D341Med (cell line): ENCODE measurements around the gene IL16.
"Not testable (repeated sequence)": the region's sequence is repeated elsewhere in the genome, so short reads cannot be mapped to it uniquely, and the experiment has no call there.

Experiments used
- DNase-seq: peaks from one replicate; pipeline ENCODE4 v3.0.0; 2012; ENCODE audit warnings: low spot score

Gene IL16

DNA sequence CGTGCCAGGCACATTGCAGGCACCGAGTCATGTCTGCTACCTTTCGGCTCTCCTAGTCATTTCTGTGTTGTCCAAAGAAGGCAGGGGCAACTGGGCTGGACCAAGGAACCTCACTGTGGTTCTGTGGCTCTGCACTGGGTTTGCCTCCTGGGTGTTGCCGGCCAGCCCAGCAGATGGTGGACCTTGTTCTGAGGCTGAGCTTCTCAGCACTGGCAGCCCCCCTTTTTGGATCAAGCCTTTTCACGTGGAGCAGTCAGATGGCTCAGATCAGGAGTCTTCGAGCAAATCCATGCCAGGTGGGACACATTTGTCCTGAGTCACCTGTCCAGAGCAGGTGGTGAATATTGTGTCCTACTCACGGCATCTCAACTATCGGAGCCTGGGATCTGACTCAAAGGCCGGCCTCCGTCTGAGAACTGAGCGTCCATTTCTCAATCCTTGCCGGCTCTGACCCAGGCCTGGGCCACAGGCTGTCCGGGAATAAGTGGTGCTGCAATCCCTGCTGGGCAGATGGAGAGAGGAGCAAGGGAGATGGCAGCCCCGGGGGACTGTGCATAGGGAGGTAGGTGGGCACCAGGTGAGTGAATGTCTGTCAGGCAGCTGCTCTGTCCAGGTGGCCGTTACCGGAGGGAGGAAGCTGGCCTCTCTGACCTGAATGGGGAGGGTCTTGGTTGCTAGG, at the start of gene IL16:
TSS of gene IL16 (plus strand) at position 304 of the 679 bp plus-strand sequence. CDS start 28,521 bp downstream, outside the sequence.
- no peak for DNase-seq

DNA sequence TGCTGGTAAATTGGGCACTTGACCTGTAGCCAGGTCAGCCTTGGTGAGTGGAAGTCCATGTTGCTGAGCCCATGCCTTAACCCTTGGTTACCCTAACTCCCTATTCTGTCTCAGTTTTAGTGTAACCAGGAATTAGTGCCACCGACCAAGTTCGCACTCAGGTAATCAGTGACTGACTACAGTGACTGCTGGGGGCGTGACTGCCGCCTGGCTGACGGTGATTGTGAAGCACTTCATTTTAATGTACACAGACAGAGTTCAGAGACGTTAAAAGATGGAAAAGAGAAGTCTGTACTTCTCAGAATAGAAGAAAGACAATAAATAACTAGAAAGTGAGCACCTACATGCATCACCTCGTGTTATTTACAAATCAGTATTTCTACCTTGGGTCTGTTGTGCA, 45.3 kb upstream of the IL16 start:
- DNase-seq = no peak

DNA sequence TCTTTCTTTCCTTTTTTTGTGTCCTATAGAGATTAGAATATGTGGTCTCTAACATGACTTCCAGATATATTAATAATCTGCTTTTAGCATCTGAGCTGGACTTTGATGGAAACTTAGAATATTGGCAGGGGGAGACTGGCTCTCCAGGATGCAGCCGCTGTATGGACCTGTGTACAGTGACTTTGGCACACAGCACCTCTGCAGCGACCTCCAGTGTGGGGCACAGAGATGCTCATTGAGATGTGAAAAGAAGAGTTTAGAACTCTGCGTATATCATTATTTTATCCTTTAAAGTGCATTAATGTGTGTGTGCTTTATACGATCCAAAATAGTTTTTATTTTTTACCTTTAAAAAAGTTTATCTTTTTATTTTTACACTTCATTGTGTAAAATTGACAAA, 44.3 kb upstream of the IL16 start:
- DNase-seq = no peak

DNA sequence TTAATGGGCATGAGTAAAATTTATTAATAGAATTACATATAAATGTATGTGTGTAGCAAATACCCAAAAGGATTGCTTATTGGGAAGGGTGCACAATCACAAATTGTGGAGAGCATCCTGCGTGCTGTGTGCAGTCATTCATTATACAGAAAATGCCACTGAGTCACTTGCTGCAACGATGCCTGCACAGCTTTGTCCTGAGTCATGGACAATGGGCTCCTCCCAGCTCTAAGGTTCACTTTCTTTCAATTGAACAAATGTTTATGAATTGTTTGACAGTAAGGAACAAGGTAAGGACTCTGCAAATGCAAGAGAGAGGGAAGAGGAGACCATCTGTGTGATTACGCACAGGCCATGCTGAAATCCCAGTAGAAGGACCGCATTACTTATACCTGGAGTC, 43.9 kb upstream of the IL16 start:
- no peak for DNase-seq

DNA sequence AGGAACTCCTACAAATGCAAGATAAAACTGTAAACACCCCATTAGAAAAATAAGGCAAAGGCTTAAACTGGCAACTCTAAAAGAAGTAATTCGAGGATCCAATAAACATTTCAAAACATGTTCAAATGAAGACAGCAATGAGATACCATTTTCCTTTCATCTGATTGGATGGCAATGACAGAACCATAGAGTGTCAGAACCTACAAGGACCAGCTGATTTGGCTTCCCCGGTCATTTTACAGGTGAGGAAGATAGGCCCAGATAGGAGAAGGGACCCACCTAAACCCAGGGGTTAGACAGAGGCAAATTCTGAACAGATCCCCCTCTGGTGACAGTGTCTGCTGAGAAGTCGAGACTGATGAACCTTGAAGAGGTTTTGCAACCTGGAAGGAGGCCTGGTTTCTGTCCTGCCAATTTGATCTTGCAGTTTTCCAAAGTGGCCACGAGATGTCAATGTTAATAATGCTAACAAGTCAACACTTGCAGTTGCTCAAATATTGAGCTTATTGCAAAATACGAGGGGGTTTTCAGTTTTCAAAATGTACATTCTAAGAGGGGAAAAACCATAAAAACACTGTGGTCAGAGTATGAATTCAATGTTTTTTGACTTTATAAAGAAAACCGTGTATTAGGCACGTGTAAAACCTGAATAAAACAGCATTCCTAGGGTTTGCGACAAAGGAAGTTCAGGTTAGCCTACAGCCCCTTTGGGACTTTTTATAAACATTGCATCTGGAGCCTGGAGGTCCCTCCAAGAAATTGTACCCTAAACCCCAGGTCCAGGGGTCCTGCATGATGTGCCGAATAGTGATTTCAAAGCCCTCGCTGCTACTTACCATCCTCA, 41.1 kb upstream of the IL16 start:
- peak; percentile 53 for DNase-seq

DNA sequence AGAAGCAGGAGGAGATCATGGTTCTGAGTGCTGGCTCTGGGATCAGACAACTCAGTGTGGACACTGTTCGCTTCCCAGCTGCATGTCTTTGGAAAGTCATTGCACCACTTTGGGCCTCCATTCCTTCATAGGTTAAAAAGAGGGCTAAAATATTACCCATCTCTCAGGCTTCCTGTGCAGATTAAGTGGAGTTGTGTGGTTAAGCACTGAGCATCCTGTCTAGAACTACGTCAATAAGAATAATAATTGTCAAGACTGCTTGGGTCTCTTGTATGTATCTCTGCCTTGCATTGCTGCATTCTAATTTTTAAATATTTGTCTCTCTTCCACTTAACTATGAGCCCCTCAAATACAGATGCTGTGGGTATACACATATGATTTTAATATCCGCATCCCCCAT, 40.4 kb upstream of the IL16 start:
- no peak for DNase-seq

DNA sequence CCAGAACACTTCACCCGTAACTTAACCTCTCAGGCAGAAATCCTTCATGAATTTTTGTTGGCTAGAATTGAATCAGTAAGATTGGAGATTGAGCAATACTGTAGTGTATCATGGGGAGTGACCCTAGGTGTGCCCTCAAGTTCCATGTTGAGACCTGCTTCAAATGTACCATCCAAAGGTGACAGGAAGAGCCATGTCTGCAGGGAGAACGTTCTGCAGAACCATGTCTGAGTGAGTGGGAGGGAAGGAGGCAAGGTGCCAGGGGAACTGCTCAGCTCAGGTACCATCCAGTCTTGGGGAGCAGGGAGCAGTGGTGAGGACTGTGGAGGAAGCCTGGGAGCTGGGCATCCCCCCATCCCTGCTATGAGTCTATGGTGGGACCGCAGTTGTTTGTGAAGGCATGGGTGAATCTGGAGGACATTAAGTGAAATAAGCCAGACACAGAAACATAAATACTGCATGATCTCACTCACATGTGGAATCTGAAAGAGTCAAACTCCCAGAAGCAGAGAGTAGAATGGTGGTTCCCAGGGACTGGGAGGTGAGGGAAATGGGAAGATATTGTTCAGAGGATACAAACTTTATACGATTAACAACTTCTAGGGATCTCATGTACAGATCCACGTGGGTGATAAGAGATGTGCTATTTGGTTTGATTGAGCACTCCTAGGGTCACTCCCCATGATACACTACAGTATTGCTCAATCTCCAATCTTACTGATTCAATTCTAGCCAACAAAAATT, 39.3 kb upstream of the IL16 start:
- DNase-seq = no peak

DNA sequence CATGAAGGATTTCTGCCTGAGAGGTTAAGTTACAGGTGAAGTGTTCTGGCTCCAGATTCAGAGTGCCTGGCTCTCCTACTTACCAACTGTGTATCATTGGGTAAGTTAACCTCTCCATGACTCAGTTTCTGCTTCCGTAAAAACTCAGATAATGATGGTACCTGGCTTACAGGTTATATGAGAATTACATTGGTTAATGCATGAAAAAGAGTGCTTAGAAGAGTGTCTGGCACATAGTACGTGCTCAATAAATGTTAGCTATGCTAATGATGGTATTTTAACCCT, 38.8 kb upstream of the IL16 start:
- DNase-seq = no peak

DNA sequence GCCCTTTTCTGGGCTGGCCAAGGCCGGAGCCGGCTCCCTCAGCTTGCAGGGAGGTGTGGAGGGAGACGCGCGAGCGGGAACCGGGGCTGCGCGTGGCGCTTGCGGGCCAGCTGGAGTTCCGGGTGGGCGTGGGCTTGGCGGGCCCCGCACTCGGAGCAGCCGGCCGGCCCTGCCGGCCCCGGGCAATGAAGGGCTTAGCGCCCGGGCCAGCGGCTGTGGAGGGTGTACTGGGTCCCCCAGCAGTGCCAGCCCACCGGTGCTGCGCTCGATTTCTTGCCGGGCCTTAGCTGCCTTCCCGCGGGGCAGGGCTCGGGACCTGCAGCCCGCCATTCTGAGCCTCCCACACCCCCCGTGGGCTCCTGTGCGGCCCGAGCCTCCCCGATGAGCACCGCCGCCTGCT, 38.1 kb upstream of the IL16 start:
- DNase-seq = not testable (repeated sequence)

DNA sequence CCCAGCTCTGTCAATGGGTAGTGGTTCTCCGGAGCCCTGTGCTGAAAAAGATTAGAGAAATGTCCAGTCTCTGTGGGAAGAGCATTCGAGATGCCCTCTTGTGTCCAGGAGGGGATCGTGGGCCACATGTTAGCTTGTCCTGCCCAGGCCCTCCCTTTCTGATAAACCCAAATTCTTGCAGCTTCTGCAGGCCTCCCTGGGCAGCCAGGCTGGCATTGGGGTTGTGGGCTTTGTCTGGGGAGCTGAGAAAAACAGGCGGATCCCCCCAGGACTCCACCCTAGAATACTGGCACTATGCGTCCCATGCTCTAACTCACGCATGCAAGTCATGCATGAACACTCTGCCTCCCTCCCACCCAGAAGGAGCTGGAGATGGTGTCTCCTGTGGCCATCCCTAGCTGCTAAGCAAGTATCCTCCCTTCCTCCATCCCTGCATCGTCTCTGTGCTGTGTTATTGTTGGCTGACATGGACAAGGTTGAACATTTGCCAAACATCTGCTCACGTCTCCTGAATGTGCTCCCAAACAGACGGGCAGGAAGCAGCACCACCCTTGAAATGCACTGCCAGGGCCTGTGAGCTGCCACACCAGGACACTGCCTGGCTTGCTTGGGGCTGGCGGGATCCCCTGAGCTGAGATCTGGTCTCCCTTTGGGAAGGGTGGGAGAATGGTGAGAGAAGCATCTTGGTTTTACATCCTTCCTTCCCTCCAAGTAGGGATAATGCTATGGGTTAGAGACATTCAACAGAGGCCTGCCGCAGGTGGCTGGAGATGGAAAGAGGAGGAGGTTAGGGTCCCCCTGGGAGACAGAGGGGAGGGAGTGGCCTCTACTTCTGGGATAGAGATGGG, 36.1 kb upstream of the IL16 start:
- no peak for DNase-seq

DNA sequence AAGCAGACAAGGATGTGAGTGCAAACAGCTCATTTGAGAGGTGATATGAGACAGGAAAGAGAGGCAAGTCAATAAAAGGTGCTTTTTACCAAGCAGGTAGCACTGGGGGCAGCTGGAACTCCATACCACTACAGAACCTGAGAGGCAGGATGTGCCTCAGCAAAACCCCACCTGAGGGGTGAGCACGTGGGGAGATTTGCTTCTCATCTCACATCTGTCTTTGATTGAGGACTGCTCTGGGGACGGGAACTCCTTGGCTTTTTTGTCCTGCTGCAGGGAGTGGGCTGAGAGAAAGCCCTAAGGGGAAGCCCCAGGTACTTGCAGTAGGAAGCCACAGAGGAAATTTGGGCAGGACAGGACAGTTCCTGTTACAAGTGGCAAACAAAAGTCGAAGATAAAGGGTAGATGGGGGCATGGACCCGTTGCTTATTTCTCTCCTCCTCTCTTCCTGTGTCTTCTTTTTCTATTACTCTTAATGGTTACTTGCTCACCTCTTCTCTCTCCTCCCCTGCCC, 35.5 kb upstream of the IL16 start:
- no peak for DNase-seq

DNA sequence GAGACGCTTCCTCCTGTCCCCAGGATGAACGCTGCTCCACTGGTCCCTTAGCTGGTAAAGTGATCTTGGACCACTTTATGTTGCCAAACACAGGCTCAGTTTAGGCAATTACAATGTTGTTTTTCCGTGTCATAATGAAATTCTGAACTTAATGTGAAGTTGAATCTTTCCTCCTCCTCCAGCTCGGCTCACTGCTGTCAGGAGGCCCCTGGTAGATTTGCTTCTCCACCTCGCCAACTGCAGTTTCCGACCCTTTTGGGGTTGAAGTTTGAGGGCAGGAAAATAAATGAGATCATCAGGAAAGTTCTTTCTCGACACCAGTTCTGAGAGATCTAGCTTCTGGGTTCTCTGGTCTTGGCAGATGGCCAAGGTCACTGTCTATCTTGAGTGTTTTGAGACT, 34.8 kb upstream of the IL16 start:
- no peak for DNase-seq

DNA sequence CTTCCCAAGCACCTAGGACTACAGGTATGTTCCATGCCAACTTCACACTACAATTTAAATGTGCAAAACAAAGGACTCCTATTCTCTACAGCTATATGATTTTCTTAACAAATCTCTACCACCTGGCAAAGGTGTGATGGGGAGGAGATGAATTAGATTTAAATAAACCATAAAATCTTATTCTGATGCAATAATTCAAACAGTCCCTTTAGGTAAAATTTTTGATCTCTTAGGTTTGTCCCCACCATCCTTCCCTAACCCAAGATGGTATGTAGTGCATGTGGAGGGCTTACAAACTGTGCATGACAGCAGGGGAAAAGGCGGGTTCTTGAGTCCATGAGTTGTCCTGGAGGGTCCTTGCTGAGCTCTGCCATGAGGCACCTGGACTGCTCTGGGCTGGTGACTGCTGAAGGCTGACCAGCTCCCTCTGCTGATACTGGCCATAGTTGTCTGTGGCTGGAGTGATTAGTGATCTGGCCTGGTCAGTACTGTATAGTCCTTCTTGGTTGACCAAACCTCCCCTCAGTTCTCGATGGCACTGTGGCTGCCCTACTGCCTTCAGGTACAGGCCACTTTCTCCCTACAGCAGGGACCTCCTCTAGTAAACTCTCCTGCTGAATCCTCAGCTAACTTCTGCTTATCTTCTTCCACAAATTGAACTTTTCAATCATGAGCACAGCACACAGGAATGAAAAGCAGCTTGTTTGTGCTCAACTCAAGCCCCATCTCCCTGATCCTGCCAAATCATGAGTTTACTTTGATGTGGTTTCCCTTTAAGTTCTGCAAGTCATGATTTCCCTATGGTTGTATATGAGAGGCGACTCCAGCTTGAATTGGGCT, 32.5 kb upstream of the IL16 start:
- no peak for DNase-seq

DNA sequence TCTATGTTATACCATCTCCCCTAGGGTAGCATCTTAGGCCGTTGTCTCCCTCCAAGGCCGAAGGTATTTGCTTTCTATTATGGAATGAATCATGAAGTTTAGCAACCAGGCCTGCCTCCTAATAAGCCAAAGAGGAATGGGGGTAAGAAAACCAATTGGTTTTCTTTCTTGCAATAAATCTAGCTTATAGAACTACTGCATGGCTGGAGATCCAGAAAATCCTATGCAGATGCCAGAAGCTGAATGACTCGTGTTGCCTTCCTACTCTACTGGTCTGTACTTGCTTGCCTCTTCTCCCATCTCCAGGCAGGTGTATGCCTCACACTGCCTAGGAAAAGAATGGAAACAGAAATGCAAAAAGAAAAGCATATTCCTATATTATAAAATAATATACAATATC, 31.1 kb upstream of the IL16 start:
- DNase-seq = no peak

DNA sequence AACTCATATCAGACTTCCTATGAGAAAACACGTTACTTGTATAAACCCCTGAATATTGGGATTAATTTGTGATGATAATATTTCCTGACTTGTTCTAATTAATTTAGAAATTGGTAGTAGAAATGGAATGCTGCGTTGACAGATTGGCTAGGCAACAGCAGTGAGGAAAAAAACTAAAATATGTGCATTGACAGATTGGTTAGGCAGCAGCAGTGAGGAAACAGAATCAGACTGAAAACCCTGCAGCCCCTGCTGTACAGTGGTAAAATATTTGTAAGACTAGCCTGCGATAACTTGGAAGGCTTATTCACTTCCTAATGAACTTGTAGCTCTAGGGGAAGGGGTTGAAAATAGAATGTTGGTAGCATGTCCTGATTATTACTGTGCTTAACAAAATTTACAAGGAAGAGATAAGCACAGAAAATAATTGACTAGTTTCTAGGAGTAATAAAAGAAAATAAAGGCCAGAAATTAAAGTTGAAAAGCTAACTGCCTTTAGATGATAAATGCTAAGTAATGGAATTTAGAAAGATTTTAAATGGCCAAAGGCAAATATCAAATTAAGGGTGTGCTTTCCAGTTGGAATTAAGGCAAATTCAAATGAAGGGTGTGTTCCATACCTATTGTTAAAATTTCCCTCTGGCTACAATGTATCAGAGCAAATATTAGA, 29.9 kb upstream of the IL16 start:
- DNase-seq = no peak

DNA sequence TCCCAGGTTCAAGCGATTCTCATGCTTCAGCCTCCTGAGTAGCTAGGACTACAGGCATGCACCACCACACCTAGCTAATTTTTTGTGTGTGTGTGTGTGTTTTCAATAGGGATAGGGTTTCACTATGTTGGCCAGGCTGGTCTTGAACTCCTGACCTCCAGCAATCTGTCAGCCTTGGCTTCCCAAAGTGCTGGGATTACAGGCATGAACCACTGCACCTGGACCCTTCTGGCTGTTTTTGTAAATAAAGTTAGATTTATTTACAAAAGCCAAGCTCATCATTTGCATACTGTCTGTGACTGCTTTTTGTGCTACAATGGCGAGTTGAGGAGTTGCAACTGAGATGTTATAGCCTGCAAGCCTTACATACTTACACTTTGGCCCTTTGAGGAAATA, 28.6 kb upstream of the IL16 start:
- no peak for DNase-seq

DNA sequence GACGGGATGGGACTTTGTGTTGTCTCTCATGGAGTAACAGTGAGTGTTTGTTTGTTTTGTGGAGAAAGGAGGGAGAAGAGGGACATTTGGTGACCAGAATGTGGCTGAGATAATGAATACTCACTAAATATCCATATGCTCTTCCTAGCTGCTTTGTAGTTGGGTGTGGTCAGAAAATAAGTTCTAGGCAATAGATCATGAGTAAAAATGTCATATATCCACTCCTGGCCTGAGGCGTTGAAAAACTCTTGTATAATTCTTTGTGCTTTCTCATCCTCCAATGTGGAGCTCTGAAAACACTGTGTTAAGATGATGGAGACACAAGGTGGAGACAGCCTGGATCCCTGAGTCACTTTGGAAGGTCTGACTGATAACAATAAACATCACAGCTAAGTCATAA, 28.0 kb upstream of the IL16 start:
- no peak for DNase-seq

DNA sequence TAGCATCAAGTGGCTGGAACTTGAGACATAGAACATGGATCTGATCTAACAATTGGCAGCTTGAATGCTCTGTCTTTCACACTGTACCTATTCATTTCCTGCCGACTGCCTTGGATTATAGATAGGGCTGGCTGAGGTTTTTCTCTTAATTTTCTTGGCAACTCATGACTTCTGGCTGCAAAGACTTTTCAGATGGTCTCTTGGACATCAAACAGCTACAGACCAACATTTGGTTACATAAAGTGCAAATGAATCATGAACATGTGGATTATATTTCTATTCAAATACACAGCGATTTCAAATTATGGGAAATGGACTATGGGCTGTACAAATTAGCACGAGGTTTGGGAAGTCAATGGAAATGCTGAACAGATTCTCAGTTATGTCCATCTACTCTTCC, 26.2 kb upstream of the IL16 start:
- no peak for DNase-seq

DNA sequence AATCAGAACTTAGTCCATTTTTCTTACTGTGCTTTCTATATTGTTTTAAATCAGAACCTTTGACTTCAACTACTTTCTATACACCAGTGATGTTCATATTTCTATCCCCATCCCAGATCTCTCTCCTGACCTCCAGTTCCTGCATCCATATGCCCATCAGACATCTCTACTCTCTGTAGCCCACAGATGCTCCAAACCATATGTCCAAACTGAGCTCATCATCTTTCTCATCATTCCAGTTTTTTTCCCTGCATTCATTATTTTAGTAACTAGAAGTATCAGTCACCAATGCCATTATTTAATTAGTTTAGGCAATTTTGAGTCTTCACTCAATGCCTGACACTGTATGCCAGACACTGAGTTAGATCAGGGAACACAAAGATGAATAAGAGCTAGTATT, 25.4 kb upstream of the IL16 start:
- DNase-seq = no peak

DNA sequence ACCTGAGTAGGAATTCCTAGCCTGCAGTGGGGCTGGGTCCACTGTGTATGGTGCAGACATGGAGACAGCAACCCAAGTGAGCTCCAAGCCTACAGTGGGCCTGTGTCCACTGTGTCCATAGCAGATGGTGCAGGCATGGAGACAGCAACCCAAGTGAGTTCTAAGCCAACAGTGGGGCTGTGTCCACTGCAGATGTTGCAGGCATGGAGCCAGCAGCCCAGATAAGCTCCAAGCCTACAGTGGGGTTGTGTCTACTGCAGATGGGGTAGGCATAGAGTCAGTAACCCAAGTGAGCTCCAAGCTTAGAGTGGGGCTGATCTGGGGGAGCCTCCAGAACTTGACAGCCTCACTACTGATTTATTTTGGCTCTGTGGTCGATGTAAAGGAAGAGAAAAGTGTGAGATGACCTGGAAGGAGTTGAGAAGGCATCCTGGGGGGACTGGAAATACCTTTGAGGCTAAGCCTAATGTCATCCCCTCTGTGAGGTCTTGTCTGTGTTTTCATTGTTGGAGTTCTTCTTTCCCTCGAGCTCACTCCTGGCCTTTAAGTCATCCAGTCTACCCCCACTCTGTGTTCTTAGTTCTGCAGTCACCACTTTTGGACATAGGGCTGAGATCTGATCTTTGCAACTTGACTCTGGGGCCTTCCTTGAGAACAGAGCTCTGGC, 22.4 kb upstream of the IL16 start:
- no peak for DNase-seq
